AG04449 (cell line): Measurements from ENCODE around the gene CPXM2.

Source experiments
- CTCF ChIA-PET: fragments of 350-600 bp; formaldehyde crosslinking; extraction: SDS; loops from one replicate; lab custom pipeline; 2021; ENCODE audit warnings: antibody characterized with exemption; lab: Yijun Ruan, JAX
- POLR2A ChIA-PET: fragments of 400-600, 350-600 bp; formaldehyde crosslinking; extraction: SDS; loops from one replicate; lab custom pipeline; 2020; ENCODE audit warnings: antibody characterized with exemption, inconsistent platforms; lab: Yijun Ruan, JAX
- DNase-seq: peaks from one replicate; pipeline ENCODE4 v3.0.0-alpha.2; 2010; ENCODE audit warnings: low read depth, low spot score
- H3K4me3 ChIP-seq: 2 replicates; pipeline ENCODE4 v1.5.1; 2011; ENCODE audit warnings: low read depth, mild to moderate bottlenecking, control low read depth, low read length
- CTCF ChIP-seq: IDR thresholded peaks from one replicate; pipeline ENCODE4 v1.5.1; 2011; ENCODE audit warnings: mild to moderate bottlenecking, moderate library complexity, low read length, control low read depth, inconsistent platforms; ENCODE audit not compliant: insufficient read depth; ENCODE audit errors: missing control alignments

CPXM2 gene

DNA sequence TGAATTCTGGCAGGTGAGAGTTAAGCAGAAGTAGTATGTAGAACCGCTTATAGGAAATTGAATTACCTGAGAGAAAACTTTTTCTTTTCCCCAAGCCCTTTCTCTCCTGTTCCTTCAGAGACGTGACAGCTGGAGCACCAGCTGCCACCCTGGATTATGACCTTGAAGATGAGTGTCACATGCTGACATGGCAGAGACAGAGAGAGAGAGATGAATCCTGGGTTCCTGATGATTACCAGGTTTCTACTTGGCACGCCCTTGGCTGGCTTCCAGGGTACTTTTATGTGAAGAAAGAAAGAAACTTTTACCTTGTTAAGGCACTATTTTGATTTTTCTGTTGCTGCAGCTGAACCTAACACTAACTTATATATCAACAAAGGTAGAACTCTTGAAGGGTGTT, 125.6 kb downstream of the CPXM2 start:
- no peak for DNase-seq
- ChIA-PET CTCF (interaction anchor here (1.6 kb wide), 1 partner anchor 183 kb away, joined by 5 read pairs; no protein-coding TSS in a partner anchor), POLR2A (no interaction called here)
- H3K4me3 ChIP-seq: no peak overlapping the region
- no peak for TF ChIP-seq CTCF

- POLR2A ChIA-PET: no interaction called here
- TF ChIP-seq CTCF: no peak
- no peak overlapping the region for H3K4me3 ChIP-seq
- DNase-seq: no peak
- CTCF ChIA-PET: no interaction called here
Observed at GRCh38 chr10:123761666-123762230, 129.9 kb downstream of the CPXM2 start.

DNA sequence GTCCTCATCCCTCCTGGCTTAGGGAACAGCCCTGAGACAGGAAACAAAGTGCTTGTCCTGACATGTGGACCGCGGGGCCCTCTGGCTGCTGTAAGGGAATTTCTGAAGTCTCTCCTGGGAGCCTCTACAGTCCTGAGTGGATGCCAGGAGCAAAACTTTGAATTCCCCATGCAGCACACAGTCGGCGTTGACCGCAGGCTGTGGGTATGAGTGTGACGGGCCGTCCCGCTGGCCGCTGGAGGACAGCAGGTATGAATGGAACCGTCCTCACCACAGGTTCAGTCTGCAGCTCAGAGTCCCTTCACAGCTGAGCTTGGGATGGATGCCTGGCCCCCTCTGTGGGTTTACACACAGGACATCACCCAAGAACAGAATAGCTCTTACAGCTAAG, 130.6 kb downstream of the CPXM2 start:
- DNase-seq: no peak
- CTCF ChIA-PET: no interaction called here
- no peak overlapping the region for H3K4me3 ChIP-seq
- POLR2A ChIA-PET: no interaction called here
- no peak for TF ChIP-seq CTCF

GRCh38 chr10:123760356-123761037, 131.1 kb downstream of the CPXM2 start:
- CTCF ChIA-PET: no interaction called here

GRCh38 chr10:123759501-123760031, 132.0 kb downstream of the CPXM2 start:
- CTCF ChIA-PET: no interaction called here
- POLR2A ChIA-PET: no interaction called here
- no peak for TF ChIP-seq CTCF

More at GRCh38 chr10:123760356-123761037, 131.1 kb downstream of the CPXM2 start:
- POLR2A ChIA-PET: no interaction called here
- DNase-seq: no peak
- no peak overlapping the region for H3K4me3 ChIP-seq
- no peak for TF ChIP-seq CTCF

DNA sequence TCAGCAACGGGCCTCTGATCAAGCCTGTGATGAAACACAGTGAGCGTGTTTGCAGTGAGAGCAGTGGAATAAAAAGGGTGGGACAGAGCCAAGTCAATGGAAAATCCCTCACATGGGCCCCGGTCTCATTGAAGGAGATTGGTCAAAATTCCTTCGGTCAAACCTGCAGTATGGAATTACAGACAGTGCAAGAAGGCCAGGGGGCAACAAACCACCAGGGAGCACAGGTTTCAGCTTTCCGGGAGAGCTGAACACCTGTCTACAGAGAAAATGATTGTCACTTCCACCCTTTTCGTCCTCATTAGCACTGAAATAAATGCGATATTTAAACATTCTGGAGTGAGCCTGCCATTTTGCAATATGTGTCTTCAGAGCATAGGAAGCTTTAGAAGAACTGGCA, 132.6 kb downstream of the CPXM2 start:
- TF ChIP-seq CTCF: no peak
- POLR2A ChIA-PET: no interaction called here
- H3K4me3 ChIP-seq: no peak overlapping the region
- CTCF ChIA-PET: no interaction called here
- no peak for DNase-seq

More at GRCh38 chr10:123759501-123760031, 132.0 kb downstream of the CPXM2 start:
- DNase-seq: no peak
- no peak overlapping the region for H3K4me3 ChIP-seq
